HG03469 (cell line): ENCODE data around the gene ILK.

Experiments used
- ATAC-seq: cut with Tn5 transposase; IDR thresholded peaks from one replicate; pipeline ENCODE4 v1.9.1; 2021; ENCODE audit warnings: mild to moderate bottlenecking, moderate library complexity, moderate number of reproducible peaks; ENCODE audit not compliant: unreplicated experiment

ILK gene

DNA sequence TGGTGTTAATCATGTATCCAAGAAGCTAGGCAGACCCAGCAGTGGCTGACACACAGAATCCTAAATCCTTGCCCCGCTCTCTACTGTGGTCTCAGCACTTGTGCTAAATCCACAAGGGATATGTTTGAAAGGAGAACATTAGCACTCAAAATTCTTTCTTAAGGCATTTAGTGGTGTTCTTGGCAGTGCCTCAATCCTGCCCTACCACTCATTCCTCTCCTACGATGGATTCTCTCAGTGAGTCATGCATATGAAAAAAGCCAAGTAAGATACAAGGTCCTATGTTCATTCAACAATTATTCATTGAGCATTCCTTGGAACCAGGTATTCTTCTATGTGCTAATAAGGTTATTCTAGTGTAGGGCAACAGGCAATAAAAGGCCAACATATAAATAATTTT lies 31.4 kb upstream of the ILK start:
- ATAC-seq, result no peak

DNA sequence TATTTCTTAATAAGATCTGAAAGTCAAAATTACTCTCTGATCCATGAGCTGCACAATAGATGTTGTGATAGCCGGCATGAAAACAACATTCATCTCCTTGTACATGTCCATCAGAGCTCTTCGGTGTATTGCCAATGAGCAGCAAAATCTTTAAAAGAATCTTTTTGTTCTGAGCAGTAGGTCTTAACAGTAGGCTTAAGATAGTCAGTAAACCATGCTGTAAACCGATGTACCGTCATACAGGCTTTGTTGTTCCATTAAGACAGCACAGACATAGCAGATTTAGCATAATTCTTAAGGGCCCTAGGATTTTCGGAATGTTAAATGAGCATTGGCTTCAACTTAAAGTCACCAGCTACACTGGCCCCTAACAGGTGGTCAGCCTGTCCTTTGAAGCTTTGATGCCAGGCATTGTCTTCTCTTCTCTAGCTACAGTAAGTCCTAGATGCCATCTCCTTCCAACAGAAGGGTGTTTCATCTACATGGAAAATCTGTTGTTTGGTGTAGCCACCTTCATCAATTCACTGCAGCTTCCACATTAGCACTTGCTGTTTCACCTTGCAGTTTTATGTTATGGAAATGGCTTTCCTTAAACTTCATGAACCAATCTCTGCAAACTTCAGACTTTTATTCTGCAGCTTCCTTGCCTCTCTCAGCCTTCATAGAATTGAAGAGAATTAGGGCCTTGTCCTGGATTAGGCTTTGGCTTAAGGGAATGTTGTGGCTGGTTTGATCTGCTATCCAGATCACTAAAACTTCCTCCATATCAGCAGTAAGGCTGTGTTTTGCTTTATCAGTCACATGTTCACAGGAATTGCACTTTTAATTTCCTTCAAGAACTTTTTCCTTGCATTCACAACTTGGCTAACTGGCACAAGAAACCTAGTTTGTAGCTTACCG lies 28.5 kb upstream of the ILK start:
- ATAC-seq, result no peak

DNA sequence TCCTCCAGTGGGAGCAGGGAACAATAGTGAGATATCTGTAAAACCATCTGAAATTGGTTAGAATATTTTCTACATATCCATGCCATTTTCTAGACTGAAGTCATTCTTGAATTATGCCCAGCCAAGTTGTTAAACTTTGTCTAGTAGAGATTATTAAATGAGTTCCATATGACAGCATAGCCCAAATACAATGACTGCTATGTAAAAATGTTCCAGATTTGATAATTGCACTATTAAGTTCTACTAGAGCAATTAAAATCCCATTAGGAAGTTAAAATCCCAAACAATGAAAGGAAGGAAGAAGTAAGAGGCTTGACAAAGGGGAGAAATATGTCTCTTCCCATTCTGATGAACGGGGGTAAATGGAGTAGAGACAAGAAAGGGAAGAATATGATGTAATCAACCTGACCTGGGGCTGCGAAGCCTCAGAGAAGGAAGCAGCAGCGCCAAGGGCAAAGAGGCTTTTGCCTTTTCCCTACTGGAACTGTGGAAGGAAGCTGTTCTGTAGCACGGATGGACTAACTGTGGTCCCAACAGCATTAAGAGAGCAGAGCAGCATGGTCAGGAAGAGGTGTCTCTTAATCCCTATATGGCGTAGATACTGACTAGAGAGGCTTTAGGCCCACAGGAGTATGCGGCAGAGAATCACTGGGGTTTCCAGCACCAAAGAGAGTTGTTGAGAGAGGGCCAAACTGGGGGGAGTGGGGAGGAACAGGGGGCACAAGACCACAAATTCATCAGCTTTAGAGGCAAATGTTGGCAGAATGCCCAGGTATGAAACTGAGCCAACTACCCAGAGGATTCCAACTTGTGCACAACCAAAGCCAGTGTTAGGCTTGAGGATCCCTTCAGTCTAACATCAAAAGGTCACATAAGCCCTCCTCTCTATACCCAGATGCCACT lies 26.9 kb upstream of the ILK start:
- ATAC-seq, result no peak

DNA sequence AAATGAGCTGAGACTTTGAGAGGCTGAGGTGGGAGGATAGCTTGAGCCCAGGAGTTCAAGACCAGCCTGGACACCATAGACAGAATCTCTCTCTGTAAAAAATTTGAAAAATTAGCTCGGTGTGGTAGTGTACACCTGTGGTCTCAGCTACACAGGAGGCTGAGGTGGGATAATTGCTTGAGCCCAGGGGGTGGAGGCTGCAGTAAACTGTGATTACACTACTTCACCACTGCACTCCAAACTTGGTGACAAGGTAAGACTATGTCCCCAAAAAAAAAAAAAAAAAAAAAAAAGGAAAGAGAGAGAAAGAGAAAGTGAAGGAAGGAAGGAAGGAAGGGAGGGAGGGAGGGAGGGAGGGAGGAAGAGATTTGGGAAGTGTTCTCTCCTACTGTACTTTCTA lies 25.4 kb upstream of the ILK start:
- ATAC-seq, result no peak

DNA sequence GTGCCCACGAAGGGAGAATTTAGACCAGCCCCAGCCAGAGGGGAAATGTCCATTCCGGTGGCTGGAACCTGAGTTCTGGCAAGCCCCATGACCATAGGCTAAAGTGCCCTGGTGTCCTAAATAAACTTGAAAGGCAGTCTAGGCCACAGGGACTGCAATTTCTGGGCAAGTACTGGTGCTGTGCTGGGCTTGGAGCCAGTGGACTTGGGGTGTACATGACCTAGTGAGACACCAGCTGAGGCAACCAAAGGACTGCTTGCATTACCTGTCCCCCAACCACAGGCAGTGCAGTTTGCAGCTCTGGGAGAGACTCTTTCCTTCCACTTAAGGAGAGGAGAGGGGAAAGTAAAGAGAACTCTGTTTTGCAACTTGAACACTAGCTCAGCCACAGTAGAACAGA lies 23.9 kb upstream of the ILK start:
- no peak for ATAC-seq

DNA sequence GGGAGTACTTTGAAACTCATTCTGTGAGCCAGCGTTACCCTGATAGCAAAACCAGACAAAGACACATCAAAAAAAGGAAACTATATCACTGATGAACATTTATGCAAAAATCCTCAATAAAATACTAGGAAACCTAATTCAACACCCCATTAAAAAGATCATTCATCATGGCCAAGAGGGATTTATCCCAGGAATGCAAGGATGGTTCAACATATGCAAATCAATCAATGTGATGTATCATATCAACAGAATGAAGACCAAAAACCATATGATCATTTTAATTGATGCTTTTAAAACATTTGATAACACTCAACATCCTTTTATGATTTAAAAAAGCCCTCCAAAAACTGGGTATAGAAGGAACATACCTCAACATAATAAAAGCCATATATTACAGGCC lies 20.0 kb upstream of the ILK start:
- ATAC-seq, result no peak

DNA sequence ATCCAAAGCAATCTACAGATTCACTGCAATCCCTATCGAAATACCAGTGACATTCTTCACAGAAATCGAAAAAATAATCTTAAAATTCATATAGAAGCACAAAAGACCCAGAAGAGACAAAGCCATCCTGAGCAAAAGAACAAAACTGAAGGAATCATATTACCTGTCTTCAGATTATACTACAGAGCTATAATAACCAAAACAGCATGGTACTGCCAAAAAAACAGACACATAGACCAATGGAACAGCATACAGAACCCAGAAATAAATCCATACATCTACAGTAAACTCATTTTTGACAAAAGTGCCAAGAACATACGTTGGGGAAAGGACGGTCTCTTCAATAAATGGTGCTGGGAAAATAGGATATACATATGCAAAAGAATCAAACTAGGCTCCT lies 19.0 kb upstream of the ILK start:
- no peak for ATAC-seq

DNA sequence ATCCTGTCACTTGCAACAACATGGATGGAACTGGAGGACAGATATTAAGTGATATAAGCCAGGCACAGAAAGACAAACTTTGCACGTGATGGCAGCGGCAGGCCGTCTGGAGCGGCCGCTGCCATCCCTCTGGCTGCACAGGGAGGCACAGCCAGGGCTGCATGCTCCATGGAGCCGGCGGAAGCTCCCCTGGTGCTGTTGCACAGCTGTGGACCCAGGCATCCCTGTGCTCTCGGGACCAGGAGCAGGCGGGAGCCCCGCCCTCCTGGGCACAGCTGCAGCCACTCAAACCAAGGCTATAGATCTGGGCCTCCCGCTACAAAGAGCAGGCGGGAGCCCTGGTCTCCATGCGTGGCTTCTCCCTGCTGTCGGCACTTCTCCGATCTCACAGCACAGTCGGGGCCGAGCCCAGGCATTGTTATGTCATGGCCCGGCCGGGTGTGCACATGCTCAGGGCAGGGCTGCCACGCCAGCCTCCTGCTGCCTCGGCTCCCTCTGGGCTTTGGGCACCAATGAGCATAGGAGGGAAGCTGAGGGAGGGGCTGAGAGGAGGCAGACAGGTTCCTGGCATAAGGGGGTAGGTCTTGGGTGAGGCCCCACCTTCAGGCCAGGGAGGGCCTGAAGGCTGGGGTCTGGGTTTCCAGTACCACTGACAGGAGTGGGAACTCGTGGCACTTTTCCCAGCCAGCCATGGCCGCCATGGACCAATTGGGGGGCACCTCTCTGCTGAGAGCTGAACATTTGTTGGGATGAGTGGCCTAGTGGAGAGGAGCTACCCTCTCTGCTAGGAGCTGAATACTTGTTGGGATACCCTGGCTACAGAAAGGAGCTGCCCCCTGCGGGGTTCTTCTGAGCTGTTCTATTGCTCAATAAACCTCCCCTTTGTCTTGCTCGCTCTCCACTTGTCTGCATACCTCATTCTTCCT lies 16.9 kb upstream of the ILK start:
- ATAC-seq, result no peak

DNA sequence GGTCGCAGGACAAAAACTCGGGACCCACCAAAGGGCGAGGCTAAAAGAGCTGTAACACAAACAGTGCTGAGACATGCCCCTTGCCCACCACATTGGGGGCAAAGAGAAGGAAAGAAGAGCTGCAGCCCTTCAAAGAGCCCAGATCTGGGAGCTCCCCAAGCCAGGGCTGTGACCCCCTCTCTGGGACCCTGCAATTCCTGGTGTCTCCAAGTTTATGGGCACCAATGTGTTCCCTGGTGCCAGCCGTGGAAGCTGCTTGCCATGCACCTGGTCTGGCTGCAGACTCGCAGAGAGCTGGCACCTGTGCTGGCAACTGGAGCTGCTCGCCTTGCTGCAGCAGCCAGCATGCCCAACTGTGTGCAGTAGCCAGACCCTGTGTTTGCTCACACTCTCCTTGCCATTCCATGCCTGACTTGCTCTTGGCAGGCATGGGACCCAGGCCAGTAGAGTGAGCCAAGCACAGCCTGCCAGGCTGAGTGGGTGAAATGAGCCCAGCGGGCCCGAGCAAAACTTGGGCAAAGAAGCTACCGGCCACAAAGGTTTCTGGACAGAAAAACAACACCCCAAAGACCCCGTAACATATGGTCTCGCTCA lies 16.1 kb upstream of the ILK start:
- ATAC-seq, result no peak

DNA sequence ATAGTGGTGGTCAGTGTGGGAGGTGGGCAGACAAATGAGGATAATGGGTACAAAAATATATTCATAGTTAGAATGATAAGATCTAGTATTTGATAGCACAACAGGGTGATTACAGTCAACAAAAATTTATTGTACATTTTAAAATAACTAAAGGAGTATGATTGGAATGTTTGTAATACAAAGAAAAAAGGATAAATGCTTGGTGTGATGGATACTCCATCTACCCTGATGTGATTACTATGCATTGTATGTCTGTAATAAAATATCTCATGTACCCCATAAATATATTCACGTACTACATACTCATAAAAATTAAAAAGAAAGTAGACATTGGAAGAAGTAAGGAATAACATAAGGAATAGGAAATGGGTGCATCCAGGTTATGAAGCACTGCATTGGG lies 15.6 kb upstream of the ILK start:
- ATAC-seq, result no peak

DNA sequence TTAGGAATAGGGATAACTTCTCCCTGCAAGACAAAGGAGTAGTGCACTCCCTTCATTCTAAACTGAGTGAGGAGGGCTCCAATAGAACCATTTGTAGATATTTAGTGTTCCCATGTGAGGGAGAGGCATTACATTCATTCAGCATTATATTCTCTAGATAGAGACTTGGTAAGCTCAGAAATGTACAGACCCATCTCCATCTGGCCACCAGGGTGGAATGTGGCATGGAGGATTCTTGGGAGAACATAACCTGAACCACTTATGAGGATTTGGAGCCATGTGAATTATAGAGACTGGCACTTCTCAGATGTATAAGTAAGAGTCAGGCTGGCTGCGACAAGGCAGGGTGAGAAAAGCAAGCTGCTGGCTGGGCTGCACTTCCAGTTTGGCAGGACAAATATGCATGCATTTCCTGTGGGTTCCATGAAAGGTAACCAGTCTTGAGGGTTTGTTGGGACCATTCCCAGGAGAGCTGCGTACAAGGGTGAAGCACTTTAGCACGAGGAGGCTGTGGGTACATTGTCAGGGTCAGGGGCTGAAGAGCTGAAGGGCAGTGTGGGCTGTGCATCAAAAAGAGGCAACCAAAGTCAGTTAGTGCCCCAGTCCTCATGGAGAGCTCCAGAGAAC lies 9.3 kb upstream of the ILK start:
- no peak for ATAC-seq

DNA sequence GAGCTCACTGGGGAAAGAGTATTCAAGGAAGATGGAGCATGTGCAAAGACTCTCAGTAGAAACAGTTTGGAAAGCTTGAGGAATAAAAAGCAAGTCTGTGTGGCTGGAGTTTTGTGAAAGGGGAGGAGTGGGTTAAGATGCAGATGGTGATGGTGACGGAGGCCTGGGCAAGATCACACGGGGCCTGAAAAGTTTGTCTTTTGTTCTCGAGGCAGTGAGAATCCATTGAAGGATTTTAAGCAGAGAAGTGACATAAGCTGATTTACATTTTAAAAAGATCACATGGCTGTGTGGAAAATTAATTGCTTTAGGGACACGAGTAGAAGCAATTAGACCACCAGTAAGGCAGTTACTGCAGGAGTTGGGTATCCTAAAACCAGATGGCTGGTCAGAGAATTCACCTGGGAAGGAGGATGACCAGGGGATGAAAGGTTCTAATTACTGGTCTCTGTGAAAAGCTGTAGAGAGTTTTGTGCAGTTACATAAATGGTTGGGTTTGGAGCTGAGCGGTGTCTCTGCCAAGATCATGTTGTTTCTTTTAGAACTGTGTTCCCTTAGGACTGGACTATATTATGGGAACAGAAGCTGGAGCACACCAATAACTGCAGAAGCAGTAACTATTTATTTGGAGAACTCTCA lies 7.2 kb upstream of the ILK start:
- no peak for ATAC-seq

DNA sequence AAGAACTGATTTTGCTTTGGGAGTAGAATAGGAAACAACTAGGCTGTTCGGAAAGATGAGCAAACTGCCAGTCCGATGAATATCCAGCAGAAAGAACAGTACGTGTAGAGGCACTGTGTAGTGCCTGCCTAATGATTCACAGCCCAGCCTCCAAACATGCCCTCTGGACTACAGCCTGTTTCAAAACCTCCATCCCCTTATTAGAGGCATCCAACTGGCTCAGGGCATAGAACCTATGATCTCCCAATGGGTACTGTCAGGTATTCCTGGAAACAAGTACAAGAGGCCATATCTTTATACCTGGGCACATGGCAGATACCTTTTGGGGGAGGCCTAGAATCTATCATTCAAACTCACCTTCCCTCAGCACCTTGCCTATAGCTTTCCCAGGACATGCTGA lies 5.0 kb upstream of the ILK start:
- ATAC-seq, result no peak

DNA sequence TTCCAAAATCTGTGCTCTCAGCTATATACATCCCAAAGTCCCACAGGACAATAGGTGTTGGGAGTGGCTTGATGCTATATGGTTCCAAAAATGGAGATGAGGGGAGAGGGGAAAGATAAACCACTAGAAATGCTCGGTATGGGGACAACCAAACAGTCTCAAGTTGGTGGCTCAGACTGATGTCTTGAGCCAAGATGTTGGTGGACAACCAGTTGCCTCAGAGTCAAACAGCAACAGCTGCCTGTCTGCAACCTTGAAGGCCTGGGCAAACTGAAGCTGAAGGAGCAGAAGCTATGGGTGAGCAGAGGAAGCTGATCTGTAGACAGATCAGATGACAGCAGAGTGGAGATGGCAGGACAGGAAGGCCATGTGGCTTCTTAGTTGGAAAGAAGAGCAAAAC lies 4.1 kb upstream of the ILK start:
- no peak for ATAC-seq

DNA sequence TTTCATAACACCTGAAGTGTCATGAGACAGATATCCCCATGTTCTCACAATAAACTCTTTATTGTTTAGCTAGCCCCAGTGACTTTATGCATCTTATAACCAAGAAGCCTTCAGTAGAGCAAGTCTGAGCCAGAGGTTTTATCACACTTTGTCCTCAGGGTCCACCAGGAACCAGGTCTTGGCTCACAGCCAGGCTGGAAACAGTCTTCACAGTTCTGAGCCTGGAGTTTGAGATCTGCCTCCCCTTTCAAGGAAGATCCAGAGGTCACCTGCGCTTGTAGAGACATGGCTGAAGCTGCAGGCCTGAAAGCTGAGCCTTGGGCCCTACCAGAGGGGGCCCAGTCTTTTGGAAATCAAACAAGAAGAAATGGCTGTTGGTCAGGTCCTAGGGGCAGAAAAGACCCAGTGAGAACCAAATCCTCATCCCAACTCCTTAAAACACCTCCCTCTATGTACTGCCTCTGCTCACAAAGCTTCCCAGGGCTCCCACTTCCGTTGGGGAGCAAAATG lies 3.6 kb upstream of the ILK start:
- ATAC-seq, result no peak

DNA sequence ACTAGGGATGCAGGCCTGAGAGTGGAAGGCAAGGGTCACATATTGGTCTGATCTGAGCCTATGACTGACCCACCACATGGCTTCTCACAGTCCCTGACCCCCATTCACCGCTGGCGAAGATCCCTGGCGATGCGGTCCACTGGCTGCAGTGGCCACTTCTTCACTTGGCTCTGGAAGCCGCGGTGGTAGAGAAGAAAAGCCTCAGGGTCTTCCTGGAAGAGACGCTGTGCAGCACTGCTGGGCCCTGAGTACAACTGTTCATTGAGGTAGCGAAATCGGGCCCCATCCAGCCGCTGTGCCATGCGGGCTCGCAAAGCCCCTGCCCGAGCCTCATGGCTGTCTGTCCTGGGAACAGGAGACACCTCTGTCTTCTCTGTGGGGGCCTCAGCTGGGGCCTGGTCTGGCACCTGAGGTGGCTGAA lies 2.5 kb upstream of the ILK start:
- ATAC-seq, result no peak

DNA sequence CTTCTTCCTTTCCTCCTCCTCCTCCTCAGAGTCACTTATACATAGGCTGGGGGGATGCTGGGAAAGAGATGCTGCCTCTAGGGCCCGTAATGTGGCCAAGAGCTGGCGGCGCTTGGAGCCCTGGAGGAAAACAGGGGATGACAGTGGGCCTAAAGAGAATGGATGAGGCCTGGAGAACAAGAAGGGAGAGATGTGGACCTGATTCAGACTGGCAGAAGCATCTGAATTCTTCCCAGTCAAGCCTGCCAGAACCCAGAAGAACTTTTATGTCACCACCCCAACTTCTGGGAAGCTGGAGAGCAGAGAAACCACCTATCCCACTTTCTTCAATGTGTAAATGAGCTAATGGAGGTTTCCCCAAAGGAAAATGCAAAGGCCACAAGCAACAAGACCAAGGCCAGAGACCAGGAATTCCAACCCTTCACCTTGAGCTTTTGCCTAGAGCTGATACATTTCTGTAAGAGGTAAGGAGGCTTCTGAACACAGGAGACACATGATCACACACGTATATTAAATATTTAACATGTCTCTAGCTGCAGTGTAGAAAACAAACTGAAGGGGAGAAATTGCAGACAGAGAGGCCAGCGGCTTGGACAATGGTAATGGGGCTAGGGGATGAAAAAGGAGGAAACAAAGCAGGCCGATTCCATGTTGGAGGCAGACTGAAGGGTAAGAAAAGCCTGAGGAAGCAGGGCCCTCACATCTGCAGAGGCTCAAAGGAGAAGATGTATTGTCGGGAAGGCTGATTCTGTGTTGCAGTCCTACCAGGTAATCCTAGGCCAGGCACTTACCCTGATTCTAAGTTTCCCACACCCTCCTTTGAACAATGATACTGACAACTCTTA lies 1.3 kb upstream of the ILK start:
- no peak for ATAC-seq

DNA sequence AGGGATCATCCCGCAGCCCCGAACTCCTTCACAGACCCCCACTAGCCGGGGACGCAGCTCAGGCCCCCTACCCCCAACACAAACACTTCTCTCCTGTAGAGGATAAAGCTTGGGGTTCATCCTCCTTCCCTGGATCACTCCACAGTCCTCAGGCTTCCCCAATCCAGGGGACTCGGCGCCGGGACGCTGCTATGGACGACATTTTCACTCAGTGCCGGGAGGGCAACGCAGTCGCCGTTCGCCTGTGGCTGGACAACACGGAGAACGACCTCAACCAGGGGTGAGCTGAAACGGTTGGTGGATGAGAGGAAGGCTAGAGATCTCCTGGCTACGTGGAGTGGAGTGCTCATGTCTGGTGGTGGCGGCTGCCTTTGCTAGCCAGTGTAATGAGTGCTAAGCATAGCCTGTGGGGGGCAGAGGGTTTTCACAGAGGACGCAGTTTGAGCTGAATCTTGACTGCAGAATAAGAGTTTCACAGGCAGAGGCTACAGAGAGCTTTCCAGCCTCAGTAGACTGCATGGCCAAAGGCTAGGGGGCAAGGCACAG lies 580 bp downstream of the ILK start:
- peak; percentile 35 for ATAC-seq
